Right kidney (tissue), 1 donor: Measurements from ENCODE around the gene RNASE11.
"Not testable (repeated sequence)": the region's sequence is repeated elsewhere in the genome, so short reads cannot be mapped to it uniquely, and the experiment has no call there.

ENCODE experiments used
- DNase-seq: peaks from one replicate; pipeline ENCODE4 v3.0.0-alpha.2; 2016

RNASE11 gene

GRCh38 chr14:20580242-20580641 is 7.6 kb downstream of the RNASE11 start:
- DNase-seq, result no peak

DNA sequence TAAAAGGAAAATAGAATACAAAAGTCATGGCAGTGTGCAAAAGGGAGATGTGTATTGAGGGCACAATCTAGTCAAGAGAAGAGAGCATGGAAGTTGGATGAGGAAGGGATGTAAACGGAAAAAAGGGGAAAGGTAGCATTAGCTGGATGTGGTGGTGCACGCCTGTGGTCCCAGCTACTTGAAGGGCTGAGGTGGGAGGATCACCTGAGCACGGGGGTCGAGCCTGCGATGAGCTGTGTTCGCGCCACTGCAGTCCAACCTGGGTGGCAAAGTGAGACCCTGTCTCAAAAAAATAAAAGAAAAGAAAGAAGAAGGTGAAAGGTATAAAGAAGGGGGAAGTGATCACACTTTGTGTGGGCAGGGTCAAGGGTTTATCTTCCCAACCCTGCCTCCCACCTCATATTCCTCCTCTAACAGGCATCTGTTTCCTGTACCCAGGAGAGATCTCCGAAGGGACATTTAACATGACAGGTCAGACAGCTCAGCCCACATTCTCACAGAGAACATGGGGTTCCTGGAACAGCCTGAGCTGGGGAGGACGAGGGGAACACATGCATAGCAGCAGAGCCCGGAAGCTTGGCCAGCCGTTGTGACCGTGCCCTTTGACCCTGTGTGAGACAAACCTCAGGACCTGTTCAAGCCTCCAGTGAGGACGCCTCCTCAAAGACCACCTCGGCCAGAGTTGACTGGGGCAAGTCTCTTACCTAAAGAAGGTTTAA is 8.9 kb downstream of the RNASE11 start:
- DNase-seq, result no peak

- no peak for DNase-seq
These were observed 9.5 kb downstream of the RNASE11 start for GRCh38 chr14:20578325-20578724.

- not testable (repeated sequence) for DNase-seq
These were observed 15.3 kb downstream of the RNASE11 start for GRCh38 chr14:20572382-20572990.

- not testable (repeated sequence) for DNase-seq
These were observed 17.1 kb downstream of the RNASE11 start for GRCh38 chr14:20570720-20571119.

GRCh38 chr14:20569865-20570264 is 17.9 kb downstream of the RNASE11 start:
- not testable (repeated sequence) for DNase-seq

DNA sequence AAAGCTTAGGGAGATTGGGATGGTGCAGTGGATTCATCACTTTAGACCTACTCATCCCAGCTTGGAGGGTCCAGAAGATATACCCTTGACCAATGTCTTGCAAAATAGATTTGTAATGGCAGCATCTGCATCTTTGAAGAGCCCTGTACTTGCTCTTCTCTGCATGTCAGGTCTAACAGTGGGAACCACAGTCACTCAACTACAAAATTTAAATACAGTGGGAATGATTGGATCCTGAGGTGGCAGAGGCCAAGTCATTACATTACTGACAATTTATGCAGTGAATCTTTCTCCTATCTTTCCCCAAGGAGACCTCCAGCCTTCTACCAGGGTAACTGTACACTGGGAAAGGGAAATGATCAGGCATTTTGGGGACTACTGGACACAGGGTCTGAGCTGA is 18.7 kb downstream of the RNASE11 start:
- no peak for DNase-seq

DNA sequence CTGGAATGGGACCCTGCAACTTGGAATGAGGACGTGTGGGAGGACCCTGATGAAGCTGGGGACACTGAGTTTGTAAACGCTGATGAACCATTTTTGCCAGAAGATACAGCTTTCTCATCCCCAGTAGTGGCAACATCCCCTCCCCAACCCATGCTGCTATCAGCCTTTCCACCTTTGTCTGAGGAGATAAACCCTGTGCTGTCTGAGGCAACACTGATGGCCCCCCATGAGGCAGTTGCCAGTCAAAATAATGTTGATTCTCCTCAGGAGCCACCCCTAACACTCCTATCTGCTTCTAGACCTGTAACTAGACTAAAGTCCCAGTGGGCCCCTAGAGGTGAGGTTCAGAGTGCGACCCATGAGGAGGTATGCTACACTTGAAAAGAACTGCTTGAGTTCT is 19.4 kb downstream of the RNASE11 start:
- no peak for DNase-seq

DNA sequence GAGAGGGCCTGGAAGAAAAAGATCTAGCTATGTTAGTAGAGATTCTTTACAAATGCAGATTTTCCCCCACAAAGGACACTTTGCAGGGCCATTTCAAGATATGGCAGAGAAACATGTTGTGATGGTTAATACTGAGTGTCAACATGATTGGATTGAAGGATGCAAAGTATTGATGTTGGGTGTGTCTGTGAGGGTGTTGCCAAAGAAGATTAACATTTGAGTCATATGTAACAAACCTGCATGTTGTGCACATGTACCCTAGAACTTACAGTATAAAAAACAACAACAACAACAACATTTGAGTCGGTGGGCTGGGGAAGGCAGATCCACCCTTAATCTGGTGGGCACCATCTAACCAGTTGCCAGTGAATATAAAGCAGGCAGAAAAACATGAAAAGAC is 20.6 kb downstream of the RNASE11 start:
- DNase-seq, result not testable (repeated sequence)

GRCh38 chr14:20564501-20564997 is 23.3 kb downstream of the RNASE11 start:
- no peak for DNase-seq

DNA sequence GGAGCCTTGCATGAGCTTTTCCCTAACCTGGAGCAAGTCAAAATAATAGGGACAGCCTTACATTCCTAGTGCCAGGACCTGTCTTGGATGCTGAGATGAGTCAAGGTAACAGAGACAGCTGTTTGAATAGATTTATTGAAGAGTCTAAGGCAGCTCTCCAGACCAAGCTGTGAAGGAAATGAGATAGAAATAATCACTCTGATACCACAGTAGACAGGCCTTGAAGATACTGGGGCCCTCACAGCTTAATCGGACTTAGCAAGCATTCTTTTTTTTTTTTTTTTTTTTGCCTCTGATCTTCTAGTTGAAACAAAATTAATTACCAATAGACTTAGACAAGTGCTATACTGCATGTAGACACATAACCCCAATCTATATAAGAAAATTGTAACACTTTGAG is 23.8 kb downstream of the RNASE11 start:
- no peak for DNase-seq

- DNase-seq, result no peak
These were observed 26.8 kb downstream of the RNASE11 start, which contains the start of gene RNASE9 for GRCh38 chr14:20560961-20561360. Gene RNASE9 (minus strand): TSS chr14:20561047.

DNA sequence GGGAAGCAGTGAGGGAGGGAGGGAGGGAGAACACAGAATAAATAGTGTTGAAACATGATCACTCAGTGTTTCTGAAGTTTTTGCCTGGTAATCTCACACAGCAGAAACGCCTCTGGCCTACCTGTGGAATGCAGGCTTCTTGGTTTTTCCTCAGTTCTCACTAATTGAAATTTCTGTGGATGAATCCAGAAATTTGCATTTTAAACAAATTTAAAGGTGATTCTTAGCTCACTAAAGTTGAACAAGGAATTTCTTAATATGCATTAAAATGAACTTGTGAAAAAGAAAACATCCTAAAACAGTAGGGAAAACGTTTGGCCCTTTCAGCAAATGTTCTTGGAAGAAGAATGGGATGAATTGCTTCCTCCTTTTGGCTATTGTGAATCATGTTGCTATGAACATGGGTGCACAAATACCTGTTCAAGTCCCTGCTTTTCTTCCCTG is 28.3 kb downstream of the RNASE11 start:
- no peak for DNase-seq

DNA sequence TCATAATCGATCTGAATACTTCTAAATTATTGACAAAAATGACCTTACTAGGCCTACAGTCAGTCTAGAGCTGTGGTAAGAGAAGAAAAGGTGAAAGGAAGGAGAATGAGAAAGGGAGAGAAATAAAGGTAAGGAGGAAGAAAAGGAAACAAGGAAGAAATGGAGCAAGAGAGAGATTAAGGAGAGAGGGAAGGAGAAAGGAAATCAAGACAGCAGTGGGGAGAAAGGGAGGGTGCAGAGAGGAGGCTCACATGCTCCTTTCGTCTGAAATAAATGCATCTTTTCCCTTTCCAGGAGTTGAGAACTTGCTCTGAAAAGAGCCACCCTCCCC is 30.6 kb downstream of the RNASE11 start:
- DNase-seq, result no peak

DNA sequence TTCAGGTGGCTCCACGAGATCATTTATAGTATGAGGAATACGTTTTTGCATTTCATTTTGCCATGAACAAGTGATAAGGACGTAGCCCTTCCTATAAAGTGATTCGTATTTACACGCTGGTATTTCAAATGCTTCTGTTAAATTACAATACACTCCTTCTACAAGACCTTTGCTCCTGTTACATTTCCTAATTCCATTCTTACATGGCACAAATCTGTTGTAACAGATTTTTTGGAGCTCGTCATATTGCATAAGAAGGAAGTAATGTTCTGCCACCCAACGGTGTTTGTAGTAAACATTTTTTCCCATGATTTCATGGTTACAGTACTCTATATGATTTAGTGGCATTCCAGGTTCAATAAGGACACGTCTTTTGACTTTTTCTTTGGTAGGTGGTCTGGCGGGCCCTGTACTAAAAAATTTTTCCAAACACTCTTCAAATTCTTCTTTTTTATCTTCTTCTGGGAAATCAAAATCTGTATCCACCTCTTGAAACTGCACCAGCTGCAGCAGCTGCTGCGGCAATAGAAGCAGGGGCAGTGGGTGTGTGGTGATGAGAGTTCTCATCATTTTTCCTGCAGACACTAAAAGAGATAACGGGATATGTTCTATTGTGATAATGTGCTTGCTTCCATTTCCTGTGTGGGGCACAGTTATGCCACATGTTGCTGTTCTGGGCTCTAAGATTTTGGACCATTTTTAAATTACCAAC is 31.1 kb downstream of the RNASE11 start:
- no peak for DNase-seq

- no peak for DNase-seq
These were observed 32.0 kb downstream of the RNASE11 start for GRCh38 chr14:20555845-20556244.

- DNase-seq, result no peak
These were observed 34.8 kb downstream of the RNASE11 start for GRCh38 chr14:20553024-20553423.

DNA sequence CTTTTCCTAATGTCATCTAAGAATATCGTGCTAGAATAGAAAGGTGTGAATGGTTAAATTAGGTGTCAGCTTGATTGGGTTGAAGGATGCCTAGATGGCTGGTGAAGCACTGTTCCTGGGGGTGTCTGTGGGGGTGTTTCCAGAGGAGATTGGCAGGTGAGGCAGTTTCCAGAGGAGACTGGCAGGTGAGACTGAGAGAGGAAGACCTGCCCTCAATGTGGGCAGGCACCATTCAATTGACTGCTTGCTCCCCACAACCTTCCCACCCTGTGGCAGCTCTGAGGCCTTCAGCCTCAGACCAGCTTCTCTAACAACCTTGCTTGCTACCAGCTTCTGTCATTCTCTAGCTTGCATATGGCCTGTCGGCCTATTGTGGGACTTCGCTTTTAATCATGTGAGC is 36.2 kb downstream of the RNASE11 start:
- DNase-seq, result no peak

- DNase-seq, result no peak
These were observed 36.9 kb downstream of the RNASE11 start for GRCh38 chr14:20550926-20551325.

DNA sequence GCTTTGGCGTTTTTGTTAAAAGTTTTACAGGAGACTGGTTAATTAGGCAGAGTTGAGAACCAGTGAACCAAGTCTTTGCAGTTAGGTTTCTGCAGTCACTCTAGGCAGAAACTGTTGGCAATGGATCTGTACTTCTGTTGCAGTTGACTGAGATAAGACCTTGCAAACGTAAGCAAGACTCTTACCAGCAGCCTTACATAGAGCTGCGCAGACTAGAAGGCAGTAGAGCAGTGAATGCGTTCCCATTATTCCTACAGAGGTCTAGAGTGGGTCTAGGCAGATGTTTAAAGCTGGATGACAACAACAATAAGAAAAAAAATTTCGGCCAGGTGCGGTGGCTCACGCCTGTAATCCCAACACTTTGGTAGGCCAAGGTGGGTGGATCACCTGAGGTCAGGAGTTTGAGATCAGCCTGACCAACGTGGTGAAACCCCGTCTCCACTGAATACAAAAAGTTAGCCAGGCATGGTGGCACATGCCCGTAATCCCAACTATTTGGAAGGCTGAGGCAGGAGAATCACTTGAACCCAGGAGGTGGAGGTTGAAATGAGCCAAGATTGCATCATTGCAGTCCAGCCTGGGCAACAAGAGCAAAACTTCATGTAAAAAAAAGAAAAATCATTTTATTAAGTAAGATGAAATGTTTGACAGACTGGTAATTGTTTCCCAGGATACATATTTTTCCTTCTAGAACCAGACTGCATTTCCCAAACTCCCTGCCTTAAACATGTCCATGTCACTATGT is 39.2 kb downstream of the RNASE11 start:
- no peak for DNase-seq

DNA sequence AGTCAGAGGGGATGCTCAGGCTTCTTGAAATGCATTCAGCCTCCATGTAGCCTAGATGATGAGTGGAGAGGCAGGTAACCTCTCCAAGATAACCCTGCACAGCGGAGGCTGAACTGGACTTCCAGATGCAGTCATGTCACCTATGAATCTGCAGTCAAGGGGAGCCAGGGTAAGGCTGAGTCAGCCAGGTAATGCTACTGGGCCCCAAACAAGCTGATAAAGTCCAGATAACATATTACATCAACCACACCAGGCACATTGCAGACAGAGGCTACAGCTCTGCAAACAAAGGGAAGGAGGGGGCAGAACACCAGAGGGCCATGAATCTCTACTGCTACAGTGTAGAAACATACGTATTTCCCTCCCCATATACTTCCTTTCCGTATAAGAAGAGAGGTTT is 40.9 kb downstream of the RNASE11 start:
- no peak for DNase-seq

- no peak for DNase-seq
These were observed 47.9 kb downstream of the RNASE11 start for GRCh38 chr14:20539906-20540305.
